Measurements from ENCODE around the gene ACTL10. TPM values are rescaled to one million over a fixed set of nuclear protein-coding genes. Genes with fewer than 3 reads are reported as not detected.

ACTL10 gene
- total RNA-seq, 2 experiments from 2014 or later: 5.6 to 11.7 TPM

DNA sequence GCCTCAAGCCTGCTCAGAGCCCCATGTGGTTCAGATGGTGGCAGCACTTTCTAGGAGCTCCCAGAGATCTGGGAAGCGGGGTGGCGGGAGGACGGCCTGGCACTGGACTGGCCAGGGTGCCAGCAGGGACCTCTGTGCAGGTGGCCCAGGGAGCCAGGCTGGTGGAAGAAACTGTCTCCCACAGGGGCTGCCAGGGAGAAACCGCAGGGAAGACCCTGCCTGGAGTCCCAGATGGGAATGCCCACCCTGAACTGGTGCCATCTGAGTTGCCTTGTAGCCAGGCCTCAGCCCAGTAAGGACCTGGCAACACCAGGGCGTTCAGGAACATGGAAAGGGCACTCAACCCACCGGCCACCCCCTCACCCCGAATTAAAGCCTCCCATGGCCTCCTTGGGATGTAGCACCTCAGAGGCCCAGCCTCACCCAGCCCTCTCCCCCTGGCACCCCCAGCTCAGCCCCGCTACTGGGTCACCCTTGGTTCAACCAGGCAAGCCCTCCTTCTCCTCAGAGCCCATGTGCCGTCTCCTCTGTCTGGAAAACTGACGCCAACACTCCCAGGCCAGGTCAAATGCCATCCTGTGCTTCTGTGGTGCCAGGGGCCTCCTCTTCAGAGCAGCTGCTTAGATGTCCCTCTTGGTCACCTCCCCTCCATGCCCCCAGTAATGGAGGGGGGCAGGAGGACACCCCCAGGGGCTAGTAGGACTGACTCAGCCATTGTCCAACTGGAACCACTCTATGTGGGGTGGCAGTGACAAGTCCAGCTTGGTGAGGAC lies 10.5 kb upstream of the ACTL10 start:
- ChIA-PET POLR2A (no interaction called here), CTCF (ENCODE audit: unreplicated experiment) (no interaction called here)
- Histone ChIP-seq H3K9me2 (ENCODE audit: insufficient read depth, low read length) (no peaks in the 10 kb centered on the region), H3K79me2 (ENCODE audit: insufficient read depth, low read depth, low read length) (no peaks in the 10 kb centered on the region), H3K9me3 (ENCODE audit: low read length) (no peaks in the 10 kb centered on the region), H2AFZ (ENCODE audit: low read length) (no peak overlapping the region), H4K20me1 (ENCODE audit: insufficient read depth, low read length) (no peaks in the 10 kb centered on the region), H3K36me3 (ENCODE audit: insufficient read depth, low read length) (peaks cover 27% of the 10 kb centered on the region; the same call in 1 of the 2 replicates), H3K4me1 (ENCODE audit: insufficient read depth, low read length, poor library complexity, severe bottlenecking) (peaks cover 19% of the 10 kb centered on the region), H3K4me2 (ENCODE audit: low read length) (no peak overlapping the region), H3K27ac (ENCODE audit: low read depth, low read length, poor library complexity, severe bottlenecking) (no peak overlapping the region), H3K4me3 (ENCODE audit: low read depth, low read length, poor library complexity, severe bottlenecking) (no peak overlapping the region)
- DNase-seq (ENCODE audit: low spot score): no peak
- no peak for TF ChIP-seq EZH2phosphoT487 (IDR thresholded peaks at IDR 0.05; ENCODE audit: borderline replicate concordance, low read depth, low read length)
- TF ChIP-seq, protein P1, sequence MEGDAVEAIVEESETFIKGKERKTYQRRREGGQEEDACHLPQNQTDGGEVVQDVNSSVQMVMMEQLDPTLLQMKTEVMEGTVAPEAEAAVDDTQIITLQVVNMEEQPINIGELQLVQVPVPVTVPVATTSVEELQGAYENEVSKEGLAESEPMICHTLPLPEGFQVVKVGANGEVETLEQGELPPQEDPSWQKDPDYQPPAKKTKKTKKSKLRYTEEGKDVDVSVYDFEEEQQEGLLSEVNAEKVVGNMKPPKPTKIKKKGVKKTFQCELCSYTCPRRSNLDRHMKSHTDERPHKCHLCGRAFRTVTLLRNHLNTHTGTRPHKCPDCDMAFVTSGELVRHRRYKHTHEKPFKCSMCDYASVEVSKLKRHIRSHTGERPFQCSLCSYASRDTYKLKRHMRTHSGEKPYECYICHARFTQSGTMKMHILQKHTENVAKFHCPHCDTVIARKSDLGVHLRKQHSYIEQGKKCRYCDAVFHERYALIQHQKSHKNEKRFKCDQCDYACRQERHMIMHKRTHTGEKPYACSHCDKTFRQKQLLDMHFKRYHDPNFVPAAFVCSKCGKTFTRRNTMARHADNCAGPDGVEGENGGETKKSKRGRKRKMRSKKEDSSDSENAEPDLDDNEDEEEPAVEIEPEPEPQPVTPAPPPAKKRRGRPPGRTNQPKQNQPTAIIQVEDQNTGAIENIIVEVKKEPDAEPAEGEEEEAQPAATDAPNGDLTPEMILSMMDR (conservative IDR thresholded peaks at IDR 0.05; ENCODE audit: low read length): no peak
- intact Hi-C loops (cut with micrococcal nuclease; ENCODE audit: unreplicated experiment): no loop called here
- BruUV-seq (replicated peaks): no TSS peak

GRCh38 chr20:33656783-33657703 lies 9.7 kb upstream of the ACTL10 start:
- TF ChIP-seq, protein P1 (conservative IDR thresholded peaks at IDR 0.05; ENCODE audit: low read length): no peak
- Histone ChIP-seq H3K4me1 (ENCODE audit: insufficient read depth, low read length, poor library complexity, severe bottlenecking) (peaks cover 19% of the 10 kb centered on the region), H4K20me1 (ENCODE audit: insufficient read depth, low read length) (no peaks in the 10 kb centered on the region), H3K9me3 (ENCODE audit: low read length) (no peaks in the 10 kb centered on the region), H3K4me3 (ENCODE audit: low read depth, low read length, poor library complexity, severe bottlenecking) (no peak overlapping the region), H3K79me2 (ENCODE audit: insufficient read depth, low read depth, low read length) (no peaks in the 10 kb centered on the region), H2AFZ (ENCODE audit: low read length) (no peak overlapping the region), H3K9me2 (ENCODE audit: insufficient read depth, low read length) (no peaks in the 10 kb centered on the region), H3K36me3 (ENCODE audit: insufficient read depth, low read length) (peaks cover 27% of the 10 kb centered on the region; the same call in 1 of the 2 replicates), H3K27ac (ENCODE audit: low read depth, low read length, poor library complexity, severe bottlenecking) (no peak overlapping the region), H3K4me2 (ENCODE audit: low read length) (no peak overlapping the region)
- BruUV-seq (replicated peaks): no TSS peak
- DNase-seq (ENCODE audit: low spot score): no peak
- POLR2A ChIA-PET: no interaction called here
- intact Hi-C loops (cut with micrococcal nuclease; ENCODE audit: unreplicated experiment): no loop called here
- CTCF ChIA-PET (ENCODE audit: unreplicated experiment): no interaction called here
